8988T (cell line): ENCODE results near the gene LDB2.

ENCODE experiments used
- DNase-seq: peaks from one replicate; pipeline ENCODE4 v3.0.0; 2011

LDB2 gene

DNA sequence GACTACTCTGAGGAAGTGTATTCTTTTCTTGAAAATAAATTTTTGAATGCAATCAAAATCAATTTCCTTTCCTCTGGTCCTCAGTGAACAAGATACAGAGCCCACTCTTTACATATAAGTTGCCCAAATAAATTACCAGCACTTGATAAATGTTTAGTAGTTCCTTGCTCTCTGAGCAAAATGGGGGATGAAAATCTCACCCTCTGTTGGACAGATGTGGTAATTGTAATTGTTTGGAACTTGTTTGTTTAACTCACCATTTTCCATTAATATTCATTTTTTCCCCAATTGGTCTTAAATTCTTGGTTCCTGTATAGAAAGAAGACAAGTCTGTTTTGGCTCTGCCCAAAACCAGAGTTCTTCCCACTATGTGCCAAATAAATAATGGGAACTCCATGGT is 146.3 kb downstream of the LDB2 start:
- no peak for DNase-seq

DNA sequence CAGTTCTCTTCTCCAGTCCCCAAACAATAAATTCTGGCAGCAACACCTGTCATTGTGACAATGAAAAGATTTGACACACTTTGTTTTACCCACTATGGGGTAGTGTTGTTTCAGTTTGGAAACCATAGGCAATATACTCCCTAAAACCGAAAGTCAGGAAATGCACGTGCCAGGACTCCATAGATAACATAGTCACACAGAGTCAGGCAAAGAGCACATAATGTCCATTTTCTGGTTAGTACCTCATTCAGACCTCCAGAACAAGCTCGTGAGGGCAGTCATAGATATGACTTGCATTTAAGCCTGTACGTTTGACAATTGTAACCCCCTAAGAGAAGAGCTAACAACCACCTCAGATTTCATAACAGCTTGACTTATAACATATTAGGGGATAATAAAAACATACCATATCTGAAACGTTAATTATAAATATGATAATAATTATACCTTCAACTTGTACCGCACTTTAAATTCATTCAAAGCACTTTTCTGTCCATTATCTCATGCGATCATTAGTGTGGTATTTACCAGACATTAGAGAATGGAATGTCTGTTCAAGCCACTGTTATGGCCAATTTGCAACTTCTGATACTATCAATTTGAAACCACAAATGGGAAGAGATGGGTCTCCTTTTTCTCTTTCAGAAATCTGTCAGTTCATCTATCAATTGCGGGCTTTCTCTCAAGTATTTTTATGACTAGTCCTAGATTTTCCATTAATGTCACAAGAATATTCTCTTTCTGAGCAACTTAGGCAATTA is 147.4 kb downstream of the LDB2 start:
- DNase-seq = no peak

DNA sequence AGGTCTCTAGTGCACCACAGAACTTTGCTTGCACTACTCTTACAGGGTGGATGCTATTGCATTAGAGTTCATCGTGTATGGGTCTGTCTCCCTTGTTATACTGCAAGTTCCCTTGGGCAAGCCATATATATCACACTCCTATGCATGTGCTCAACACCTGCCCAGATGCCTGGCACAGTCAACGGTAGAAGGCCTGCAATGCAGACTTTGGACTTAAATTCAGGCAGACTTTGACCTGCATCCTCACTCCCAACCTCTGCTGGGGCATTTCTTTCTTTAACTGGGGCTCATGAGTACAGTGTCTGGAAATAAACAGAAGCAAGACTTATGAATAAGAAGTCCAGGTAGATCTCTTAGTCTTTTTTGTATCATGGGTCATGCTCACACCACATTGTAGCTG is 148.2 kb downstream of the LDB2 start:
- no peak for DNase-seq

DNA sequence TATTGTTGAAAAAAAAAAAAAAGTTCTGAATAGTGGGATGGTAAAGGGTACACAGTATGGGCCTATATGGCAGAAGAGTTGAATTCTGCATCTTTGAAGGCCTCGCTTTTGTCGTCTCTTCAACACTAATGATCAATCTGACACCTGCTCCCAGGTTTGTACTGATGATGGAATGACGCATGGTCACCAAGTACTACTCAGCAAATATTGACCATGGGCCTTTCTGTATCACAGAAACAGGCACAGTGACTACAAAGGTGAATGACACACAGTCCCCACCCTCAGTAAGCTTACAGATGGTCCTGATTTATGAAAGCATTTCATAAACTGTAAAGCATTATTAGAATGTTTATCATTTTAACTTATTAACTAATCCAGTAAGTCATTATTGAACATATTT is 152.6 kb downstream of the LDB2 start:
- no peak for DNase-seq

DNA sequence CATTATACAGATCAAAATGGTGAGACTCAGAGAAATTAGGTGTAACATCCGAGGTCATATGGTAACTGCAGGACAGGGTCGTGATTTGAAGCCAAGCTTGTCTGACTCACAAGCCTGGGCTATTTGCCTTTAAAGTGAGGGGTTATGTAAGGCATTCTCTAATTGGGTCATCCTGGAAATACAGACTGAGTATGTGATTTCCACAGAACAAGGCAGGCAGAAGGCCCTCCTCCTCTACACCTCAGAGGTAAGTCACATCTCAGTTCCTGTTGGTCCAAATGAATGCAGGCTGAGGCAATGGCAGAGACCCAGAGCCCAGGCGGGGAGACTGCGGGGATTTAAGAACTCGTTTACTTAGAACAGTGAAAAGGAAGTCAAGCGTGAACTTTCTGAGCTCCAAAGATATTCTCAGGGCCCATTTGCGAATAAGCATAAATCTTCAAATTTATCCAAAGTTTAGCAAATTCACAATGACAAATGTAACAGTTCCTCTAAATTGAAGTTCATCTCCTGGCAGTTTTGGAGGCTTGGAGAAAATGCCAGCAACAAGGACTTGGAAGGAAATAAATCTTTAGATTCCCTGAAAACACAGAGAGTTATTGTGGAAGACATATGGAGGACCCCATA is 153.3 kb downstream of the LDB2 start:
- DNase-seq = no peak

DNA sequence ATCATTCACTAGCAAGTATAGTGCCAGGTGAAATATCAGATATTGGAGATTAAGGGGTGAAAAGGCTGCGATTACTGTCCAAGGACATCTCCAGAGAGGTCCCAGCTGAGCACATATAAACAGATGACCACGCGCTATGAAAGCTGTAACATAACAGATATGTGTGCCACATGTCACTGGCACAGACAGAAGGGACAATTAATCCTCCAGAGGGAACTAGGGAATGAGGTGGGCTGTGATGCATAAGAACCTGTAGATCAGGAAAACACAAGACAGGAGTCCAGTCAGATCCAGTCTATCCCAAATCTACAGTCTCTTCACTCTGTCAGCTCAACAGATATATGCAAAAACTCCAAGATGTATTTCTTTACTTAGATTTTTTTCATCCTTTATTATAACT is 157.2 kb downstream of the LDB2 start:
- no peak for DNase-seq

DNA sequence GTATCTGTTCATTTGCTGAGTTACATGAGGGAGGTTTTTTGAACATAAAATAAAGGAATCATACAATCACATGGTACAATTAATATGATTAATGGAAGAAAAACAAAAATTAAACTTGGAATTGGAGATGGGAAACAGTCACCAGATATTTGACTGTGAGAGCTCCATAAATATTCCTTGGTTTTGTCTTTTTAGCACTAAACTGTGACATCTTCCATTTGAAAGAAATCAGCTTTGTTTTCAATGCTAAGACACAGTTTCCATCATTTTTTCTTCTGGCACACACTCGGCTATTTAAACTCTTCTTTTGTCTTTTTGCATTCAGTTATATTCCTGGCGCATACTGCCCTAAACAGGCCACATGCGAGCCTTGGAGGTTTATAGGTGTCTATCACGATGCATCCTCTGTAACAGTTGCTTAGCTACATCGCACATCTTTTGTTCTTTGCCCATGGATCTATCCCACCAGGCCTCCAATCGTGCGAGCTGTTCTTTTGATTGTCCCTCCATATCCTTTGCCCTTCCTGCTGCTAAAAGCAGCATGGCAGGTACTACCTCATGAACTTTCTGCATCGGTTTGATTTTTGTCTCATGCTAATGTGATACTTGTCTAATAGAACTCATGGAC is 158.3 kb downstream of the LDB2 start:
- no peak for DNase-seq

DNA sequence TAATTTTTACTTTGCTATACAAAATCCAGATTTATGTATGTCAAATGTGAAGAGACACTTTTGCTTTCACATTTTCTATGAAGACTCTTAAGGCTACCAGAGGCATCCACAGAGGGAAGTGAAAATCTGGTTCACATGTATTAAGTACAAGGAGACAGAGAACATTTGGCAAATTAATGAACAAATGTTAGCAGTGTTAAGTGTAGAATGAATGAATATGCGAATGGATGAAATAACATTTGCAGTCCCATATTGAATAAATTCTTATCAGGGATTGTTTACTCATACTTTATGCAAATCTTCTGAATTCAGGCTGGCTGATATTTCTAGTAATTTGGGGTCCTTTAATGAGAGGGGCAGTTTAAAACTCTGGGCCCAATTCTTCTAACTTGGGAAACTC is 159.9 kb downstream of the LDB2 start:
- DNase-seq = no peak

DNA sequence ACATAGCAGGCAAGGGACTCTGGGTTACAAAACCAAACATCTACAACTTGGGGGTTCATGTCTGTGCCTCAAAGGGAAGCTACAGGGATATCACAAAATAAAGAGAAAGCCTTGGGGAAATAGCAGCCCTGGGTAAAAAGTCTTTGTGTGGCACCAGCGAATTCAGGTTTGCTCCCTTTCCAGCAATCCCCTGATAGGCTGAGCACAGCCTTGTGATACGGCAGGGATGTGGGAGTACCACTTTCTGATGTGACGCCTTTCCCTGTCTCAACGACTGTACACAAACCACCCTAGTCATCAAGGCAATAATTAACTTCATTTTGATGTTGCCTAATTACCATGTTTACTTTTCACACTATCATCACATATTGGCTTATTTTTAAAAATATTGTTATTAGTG is 164.9 kb downstream of the LDB2 start:
- DNase-seq = no peak

DNA sequence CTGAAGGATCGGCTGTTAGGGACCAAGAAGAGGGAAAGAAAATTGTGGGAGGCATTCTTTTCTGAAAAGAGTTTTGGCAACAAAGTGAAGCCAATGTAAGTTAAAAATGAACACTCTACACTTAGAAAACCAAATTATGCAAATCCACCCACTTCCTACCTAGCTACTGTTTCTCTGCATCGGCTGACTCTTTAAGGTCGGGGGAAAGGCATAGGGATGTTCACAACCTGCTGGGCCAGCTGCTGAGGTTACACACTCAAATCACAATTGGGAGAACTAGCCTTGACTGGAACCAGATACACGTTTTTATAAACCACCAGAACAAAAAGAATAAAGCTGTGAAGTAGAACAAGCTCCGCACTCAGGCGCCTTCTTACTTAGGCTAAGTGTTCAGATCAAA is 165.7 kb downstream of the LDB2 start:
- DNase-seq = no peak

DNA sequence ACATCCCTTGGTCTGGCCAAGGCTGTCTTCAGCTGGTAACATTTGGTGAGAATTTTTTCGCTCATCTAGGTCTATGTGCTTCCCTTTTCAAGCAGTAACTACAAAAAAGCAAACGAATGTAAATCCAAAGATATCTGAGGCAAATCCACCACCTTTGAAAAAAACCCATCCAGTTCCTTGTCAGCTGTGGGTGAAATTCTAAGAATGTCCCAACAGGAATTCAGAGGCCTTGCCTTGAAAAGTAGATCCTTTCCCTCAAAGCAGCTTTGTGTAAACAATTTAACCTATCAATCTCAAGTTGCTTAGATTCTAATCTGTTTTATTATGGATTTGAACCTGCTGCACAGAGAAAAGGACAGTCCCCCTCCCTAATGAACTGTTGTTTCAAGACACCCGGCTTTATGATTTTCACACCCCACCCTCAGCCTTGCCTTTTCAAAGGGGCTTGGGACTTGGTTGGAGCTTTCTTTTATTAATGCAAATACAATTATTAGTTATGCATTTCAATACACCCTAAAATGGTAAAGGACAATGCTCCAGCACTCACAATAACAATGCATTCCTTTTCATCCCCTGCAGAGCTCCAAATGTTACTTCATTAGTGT is 166.6 kb downstream of the LDB2 start:
- no peak for DNase-seq

DNA sequence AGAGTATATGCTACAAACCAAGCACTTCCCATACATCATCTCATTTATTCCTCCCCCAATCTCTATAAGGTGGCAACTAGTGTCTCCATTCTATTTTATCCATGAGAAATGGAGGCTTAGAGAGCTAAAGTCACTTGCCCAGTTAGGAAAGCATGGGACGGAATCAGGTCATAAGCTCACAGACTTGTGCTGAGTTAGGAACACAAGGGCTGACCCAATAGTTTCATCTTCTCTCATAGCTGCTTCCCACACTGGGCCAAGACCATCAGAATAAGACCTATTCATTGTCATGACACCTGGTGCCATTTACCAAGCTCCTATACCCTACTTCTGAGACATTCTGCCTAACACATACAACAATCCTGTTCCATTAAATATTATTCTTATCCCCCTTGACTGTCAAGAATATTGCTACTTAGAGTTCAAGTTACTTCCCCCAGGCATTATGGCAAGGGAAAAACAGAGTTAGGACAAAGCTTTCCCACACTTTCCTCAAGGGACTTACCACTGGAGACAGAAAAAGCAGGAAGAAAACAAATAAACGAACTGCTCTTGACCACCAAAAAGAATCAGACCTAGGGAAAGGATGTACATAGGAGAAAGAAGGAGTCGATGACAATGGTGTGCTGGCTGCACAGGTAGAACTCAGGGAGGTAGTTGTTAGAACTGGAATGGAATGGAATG is 167.8 kb downstream of the LDB2 start:
- no peak for DNase-seq

DNA sequence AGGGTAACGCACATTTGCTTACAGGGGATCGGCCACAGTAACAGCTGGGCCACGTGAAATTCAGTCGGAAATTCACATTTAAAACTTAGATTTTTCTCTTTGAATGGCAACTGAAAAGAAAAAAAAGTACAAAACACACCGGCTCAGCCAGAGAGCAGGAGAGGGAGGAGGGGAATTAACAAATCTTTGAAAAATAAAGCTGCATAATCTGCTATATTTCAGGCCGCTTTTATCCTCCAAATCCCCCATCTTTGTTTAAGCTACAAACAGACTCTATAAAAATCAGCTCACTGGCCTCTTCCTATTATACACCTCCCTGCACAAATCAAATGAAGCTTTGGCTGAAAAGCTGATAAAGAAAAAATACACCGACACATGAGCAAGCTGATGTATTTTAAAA is 169.1 kb downstream of the LDB2 start:
- no peak for DNase-seq

DNA sequence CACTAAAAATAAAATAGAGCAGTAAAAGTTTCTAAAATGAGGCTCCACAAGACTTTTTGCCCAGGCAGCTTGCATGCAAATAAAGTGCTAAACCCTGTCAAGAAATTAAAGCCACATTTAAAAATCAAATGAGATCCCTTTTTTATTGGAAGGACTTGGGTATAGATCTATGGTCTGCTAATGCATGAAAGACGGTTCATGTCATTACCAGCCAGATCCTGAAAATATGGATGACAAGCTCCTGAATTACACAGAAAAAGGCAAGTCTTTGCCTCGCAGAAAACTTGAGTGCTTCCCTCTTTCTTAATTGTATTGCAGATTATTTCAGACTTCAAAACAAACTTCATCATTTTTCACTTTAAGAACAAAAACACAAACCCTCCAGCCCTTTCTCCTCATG is 169.6 kb downstream of the LDB2 start:
- DNase-seq = no peak

DNA sequence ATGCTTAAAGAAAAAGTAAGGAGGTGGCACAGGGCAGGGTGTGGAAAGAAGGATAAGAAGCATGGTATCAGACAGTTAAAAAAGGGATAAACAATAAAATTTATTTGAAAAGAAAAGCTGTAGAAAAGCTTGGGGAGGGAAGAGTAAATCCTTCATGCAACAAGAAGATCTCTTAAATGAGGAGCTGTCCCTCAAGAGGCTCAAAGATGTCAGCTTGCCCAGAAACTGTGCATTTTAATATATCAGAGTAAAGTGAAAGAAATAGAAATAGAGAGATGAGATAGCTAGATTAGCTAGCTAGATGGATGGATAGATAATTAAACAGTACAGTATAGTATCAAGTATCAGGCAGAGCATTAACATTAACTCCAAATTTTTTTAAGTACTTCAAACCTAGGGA is 170.3 kb downstream of the LDB2 start:
- no peak for DNase-seq

DNA sequence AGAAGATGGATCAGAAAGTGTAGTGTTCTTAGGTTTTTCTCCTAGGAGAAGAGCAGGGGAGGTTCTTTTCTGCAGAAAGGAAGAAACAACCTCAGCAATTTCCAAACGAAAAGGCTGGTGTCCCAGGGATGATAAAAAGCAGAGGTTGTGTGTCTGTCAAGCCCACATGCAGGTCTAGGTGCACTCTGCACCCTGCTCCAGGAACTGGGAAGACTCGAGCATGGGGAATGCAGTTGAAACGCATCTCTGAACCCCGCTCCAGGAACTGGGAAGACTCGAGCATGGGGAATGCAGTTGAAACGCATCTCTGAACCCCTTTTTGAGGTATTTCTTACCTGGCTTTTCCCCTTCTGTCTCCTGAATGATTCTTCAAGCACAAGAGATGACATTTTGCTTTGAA is 171.2 kb downstream of the LDB2 start:
- no peak for DNase-seq

DNA sequence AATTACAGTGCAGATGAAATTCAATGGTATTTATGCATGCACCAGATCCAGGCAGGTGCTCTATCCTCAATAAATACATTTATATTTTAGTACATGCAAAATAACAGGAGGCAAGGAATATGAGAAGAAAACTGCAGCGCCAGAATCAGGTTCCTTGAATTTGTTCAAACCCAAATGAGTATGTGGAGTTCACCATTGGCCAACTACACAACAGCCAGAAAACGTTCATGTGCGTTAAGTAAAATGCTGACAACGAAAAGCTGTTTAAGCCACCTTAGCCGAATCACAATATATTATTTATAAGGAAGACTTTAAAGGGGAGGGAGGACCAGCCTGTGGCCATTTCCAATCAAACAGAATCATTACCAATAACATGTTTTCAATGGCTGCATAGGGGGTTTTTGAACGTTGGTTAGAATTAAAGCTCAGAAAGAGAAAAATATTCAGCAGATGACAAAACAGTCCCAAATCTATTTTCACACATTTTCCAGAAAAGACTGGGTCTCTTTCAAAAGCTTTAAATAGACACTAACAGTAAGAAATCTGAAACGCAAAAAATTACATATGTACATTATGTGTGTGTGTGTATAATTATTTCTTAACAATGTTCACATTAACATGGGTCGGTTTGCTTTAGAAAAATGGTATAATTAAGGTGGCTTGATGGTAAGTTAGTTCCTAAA is 171.9 kb downstream of the LDB2 start:
- no peak for DNase-seq

DNA sequence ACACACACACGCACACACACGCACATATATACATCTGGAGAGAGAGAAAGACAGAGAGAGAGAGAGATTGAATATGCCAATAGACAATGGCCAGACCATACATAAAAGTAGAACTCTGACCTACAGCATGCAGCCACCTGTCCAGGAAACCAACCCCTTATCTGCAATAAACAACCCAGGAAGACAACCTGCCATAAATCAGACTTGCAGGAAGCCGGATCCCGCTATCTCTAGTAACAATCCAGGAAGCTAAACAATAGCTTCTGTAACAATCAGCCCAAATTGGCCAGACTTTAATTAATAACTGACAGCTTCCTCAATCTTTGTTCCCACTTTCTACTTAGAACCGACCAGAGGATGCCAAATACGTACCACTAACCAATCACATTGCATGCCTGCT is 173.2 kb downstream of the LDB2 start:
- DNase-seq = no peak

DNA sequence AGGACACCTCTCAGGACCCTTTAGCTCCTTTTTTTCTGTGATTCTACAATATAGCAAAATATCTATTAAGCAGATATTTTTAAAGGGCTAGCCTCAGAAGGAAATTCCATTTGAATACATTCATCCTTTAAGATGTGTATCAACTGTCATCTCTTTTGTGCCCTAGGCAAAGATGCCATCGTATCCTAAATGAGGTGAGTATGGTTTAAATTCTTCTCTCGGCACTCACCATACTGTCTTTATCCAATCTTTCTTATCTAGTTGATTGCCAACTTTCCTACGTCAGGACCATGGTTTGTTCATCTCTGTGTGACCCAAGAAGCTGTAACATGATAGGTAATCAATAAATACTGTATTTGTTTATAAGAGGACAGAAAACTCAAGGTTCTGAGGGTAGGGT is 176.0 kb downstream of the LDB2 start:
- DNase-seq = no peak

DNA sequence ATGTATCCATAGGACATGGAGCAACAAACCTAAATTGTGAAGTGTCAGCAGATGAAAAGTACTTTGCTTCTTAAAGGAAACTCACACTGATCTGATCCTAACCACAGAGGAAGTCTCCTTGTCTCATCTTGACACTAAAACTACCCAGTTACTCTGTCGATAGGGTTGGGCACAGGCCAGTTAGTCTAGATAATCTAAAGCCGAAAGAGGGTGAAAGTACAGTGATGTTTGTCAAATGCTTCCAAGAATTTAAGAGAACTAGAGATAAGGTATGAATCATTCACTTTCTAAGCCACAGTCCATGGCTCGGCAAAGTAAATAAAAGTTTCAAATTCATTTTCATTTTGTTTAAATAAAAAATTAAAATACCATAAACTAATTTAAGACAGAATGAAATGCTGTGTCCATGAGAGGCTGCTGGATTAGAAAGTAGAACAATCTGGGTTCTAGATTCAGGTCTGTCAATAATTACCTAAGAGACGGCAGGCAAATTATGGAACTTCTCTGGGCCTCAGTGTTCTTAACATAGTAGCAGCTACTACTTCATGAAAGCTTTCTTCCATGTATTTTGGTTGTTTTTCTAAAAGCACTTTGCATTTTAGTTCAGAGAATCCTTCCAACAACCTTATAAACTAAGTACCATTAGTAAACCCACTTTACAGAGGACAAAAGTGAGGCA is 176.7 kb downstream of the LDB2 start:
- no peak for DNase-seq

DNA sequence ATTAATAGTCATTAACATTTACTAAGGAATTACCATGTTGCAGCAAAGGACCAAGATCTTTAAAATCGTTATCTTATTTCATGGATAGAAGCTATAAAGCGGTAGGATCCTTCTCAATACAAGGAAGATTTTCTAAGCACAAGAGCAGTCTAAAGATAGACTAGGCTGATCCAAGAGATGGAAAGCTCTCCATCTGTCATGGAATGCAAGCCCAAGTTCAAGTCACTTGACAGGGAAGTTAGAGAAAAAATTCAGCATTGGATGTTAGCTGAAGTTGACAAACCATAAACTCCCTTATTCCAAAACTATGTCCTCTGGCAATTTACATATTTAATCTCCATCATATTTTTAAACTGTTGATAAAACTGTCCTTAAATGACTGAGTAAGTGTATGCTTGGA is 177.7 kb downstream of the LDB2 start:
- no peak for DNase-seq

DNA sequence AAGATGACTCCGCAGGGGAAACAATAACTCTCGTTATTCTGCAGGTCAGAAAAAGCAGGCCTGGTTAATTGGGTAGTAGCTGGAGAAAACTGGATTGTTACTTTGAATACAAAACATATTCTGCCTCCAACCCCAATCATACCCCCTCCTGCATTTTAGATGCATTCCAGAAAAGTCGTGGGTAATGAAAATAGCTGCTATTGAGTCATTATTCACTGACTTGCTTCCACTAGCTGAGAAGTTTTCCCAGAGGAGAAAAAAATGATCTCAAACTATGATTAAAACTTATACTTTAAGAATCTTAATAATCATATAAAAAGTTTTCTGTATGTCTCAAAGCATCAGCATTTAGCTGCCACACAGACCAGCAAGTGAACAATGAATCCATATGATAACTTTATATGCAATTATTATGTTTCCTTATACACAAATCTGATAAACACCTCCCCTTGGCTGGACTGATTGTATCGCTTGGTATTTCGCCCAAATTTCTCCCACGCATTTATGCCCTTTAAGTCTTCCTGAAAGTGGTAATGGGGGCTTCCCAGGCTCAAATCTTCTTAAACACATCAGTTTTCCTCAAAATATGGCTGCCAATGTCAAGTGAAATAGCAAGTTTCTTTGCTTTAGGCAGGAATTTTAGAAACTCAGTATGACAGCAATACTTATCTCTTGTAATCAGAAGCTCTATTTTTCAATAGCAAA is 181.0 kb downstream of the LDB2 start:
- DNase-seq = no peak
